ENCODE data around the gene ABCC1. TPM values are rescaled to one million over a fixed set of nuclear protein-coding genes. Genes with fewer than 3 reads are reported as not detected.

ABCC1 gene
- total and polyA plus RNA-seq, 3 experiments from 2014 or later, result 9.9 to 64.8 (median 64.6) TPM

DNA sequence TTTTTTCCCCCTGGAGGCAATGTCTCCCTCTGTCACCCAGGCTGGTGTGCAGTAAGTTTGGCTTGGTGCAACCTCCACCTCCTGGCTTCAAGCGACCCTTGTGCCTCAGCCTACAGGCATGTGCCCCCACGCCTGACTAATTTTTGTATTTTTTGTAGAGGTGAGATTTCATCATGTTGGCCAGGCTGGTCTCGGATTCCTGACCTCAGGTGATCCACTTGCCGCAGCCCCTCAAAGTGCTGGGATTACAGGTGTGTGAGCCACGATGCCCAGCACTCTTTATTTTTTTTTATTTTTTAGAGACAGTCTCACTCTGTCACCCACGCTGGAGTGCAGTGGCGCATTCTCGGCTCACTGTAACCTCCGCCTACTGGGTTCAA is 160.7 kb downstream of the ABCC1 start:
- no peak for DNase-seq
- Mint-ChIP-seq H3K36me3 (peaks cover 20 to 91% (median 20%) of the 10 kb centered on the region in 3 donors), H3K4me1 (no peaks in the 10 kb centered on the region), H3K27ac (no peak overlapping the region), H3K4me3 (no peak overlapping the region), H3K9me3 (no peaks in the 10 kb centered on the region), H3K27me3 (no peaks in the 10 kb centered on the region)
- Histone ChIP-seq H3K36me3 (ENCODE audit: insufficient read depth, low read length) (peaks cover 44% of the 10 kb centered on the region), H3K27me3 (ENCODE audit: insufficient read depth, low read length, poor library complexity, severe bottlenecking) (no peaks in the 10 kb centered on the region), H3K9me3 (ENCODE audit: low read length) (no peaks in the 10 kb centered on the region), H3K27ac (ENCODE audit: low read depth, low read length) (no peak overlapping the region), H3K4me3 (ENCODE audit: low read length) (no peak overlapping the region), H3K4me1 (ENCODE audit: insufficient read depth, low read length) (no peaks in the 10 kb centered on the region)
- CTCF ChIA-PET, result no interaction called here
- POLR2A ChIA-PET, result no interaction called here

DNA sequence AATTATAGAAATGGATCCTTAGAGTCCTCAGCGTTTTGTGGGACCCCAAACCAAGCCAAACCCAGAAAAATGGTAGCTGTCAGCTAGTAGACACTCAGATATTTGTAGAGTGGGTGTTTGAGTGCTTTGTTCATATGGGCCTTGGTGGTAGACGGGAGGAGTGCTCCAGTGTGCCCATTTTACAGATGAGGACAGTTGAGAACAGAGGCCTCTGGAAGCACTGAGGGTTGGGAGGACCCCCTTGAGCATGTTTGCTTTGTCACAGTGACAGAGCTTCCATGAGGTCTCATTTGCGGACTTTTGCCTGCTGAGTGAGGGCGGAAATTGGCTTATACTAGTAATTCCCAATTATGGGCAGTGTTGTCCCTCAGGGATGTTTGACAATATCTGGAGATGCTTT is 162.2 kb downstream of the ABCC1 start:
- H3K36me3 ChIP-seq (ENCODE audit: insufficient read depth, low read length), result peaks cover 42% of the 10 kb centered on the region

DNA sequence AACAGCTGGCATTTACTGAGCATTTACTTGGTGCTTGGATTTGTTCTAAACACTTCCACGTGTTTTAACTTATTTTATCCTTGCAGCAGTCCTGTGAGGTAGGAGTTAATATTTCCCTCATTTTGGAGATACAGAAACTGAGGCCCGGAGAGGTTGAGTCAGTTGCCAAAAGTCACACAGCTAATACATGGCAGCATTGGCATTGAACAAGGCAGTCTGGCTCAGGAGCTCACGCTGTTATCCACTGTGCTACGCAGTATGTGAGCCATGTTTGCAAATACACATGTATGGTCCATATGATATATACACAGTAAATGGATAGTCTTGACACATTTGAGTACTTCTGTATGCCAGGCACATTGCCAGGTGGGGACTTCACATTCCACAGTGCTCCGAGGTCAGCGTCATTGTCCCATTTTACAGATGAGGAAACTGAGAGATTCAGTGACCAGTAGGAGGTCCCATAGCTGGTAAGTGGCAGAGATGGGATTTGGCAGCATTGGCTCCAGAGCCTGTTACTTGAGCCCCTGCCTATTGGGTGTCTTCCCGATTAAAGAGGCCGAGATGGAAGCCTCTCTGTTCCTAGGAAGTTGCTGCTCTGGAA is 163.1 kb downstream of the ABCC1 start:
- Mint-ChIP-seq H3K36me3 (peaks cover 29 to 94% (median 32%) of the 10 kb centered on the region in 3 donors), H3K4me3 (no peak overlapping the region), H3K9me3 (peaks cover 0 to 4% (median 3%) of the 10 kb centered on the region in 5 donors)

More for the DNA sequence above, 162.2 kb downstream of the ABCC1 start:
- Histone ChIP-seq H3K9me3 (ENCODE audit: low read length) (no peaks in the 10 kb centered on the region), H3K27me3 (ENCODE audit: insufficient read depth, low read length, poor library complexity, severe bottlenecking) (no peaks in the 10 kb centered on the region), H3K4me1 (ENCODE audit: insufficient read depth, low read length) (no peaks in the 10 kb centered on the region), H3K27ac (ENCODE audit: low read depth, low read length) (no peak overlapping the region), H3K4me3 (ENCODE audit: low read length) (no peak overlapping the region)
- Mint-ChIP-seq H3K36me3 (peaks cover 23 to 92% (median 25%) of the 10 kb centered on the region in 3 donors), H3K4me3 (peak overlapping the region in 1 of 7 donors; percentile 65), H3K4me1 (no peaks in the 10 kb centered on the region), H3K9me3 (no peaks in the 10 kb centered on the region), H3K27me3 (no peaks in the 10 kb centered on the region), H3K27ac (no peak overlapping the region)
- no peak for DNase-seq
- ChIA-PET CTCF (no interaction called here), POLR2A (no interaction called here)

GRCh38 chr16:16113076-16113475 is 163.7 kb downstream of the ABCC1 start:
- Histone ChIP-seq H3K27me3 (ENCODE audit: insufficient read depth, low read length, poor library complexity, severe bottlenecking) (no peaks in the 10 kb centered on the region), H3K4me3 (ENCODE audit: low read length) (no peak overlapping the region), H3K4me1 (ENCODE audit: insufficient read depth, low read length) (no peaks in the 10 kb centered on the region), H3K27ac (ENCODE audit: low read depth, low read length) (no peak overlapping the region), H3K36me3 (ENCODE audit: insufficient read depth, low read length) (peaks cover 52% of the 10 kb centered on the region), H3K9me3 (ENCODE audit: low read length) (peaks cover 14% of the 10 kb centered on the region)
- H3K9me3 Mint-ChIP-seq, result peaks cover 0 to 8% (median 8%) of the 10 kb centered on the region in 5 donors
- ChIA-PET CTCF (no interaction called here), POLR2A (no interaction called here)
- no peak overlapping the region for H3K4me3 Mint-ChIP-seq
- no peak overlapping the region for H3K27ac Mint-ChIP-seq
- peaks cover 31 to 94% (median 34%) of the 10 kb centered on the region in 3 donors for H3K36me3 Mint-ChIP-seq
- DNase-seq, result no peak
- H3K4me1 Mint-ChIP-seq, result no peaks in the 10 kb centered on the region
- H3K27me3 Mint-ChIP-seq, result no peaks in the 10 kb centered on the region

More for the DNA sequence above, 163.1 kb downstream of the ABCC1 start:
- Histone ChIP-seq H3K27ac (ENCODE audit: low read depth, low read length) (no peak overlapping the region), H3K9me3 (ENCODE audit: low read length) (peaks cover 9% of the 10 kb centered on the region), H3K4me1 (ENCODE audit: insufficient read depth, low read length) (no peaks in the 10 kb centered on the region), H3K27me3 (ENCODE audit: insufficient read depth, low read length, poor library complexity, severe bottlenecking) (no peaks in the 10 kb centered on the region), H3K4me3 (ENCODE audit: low read length) (no peak overlapping the region), H3K36me3 (ENCODE audit: insufficient read depth, low read length) (peaks cover 47% of the 10 kb centered on the region)
- ChIA-PET CTCF (no interaction called here), POLR2A (no interaction called here)
- H3K27me3 Mint-ChIP-seq, result no peaks in the 10 kb centered on the region
- no peaks in the 10 kb centered on the region for H3K4me1 Mint-ChIP-seq
- no peak for DNase-seq
- peak overlapping the region in 1 of 8 donors; percentile 61 for H3K27ac Mint-ChIP-seq

GRCh38 chr16:16116841-16117240 is 167.4 kb downstream of the ABCC1 start:
- H3K9me3 ChIP-seq (ENCODE audit: low read length), result peaks cover 19% of the 10 kb centered on the region
- peaks cover 61% of the 10 kb centered on the region for H3K36me3 ChIP-seq (ENCODE audit: insufficient read depth, low read length)
- no peak for DNase-seq
- H3K27ac ChIP-seq (ENCODE audit: low read depth, low read length), result no peak overlapping the region
- Mint-ChIP-seq H3K9me3 (peaks cover 0 to 14% (median 12%) of the 10 kb centered on the region in 5 donors), H3K27me3 (no peaks in the 10 kb centered on the region), H3K4me3 (no peak overlapping the region), H3K36me3 (peaks cover 38 to 96% (median 53%) of the 10 kb centered on the region in 3 donors), H3K4me1 (no peaks in the 10 kb centered on the region), H3K27ac (no peak overlapping the region)
- no peak overlapping the region for H3K4me3 ChIP-seq (ENCODE audit: low read length)
- no peaks in the 10 kb centered on the region for H3K27me3 ChIP-seq (ENCODE audit: insufficient read depth, low read length, poor library complexity, severe bottlenecking)
- POLR2A ChIA-PET, result no interaction called here
- CTCF ChIA-PET, result no interaction called here
- H3K4me1 ChIP-seq (ENCODE audit: insufficient read depth, low read length), result no peaks in the 10 kb centered on the region

- no peaks in the 10 kb centered on the region for H3K27me3 ChIP-seq (ENCODE audit: insufficient read depth, low read length, poor library complexity, severe bottlenecking)
- peaks cover 0 to 14% (median 12%) of the 10 kb centered on the region in 5 donors for H3K9me3 Mint-ChIP-seq
- no peak for DNase-seq
- H3K27ac Mint-ChIP-seq, result peak overlapping the region in 1 of 8 donors; percentile 39
- ChIA-PET CTCF (interaction anchor here (0.7 kb wide), 1 partner anchor 9 kb away, joined by 3 read pairs; no protein-coding TSS in a partner anchor), POLR2A (no interaction called here)
- peaks cover 19% of the 10 kb centered on the region for H3K9me3 ChIP-seq (ENCODE audit: low read length)
- H3K27me3 Mint-ChIP-seq, result no peaks in the 10 kb centered on the region
- H3K4me3 Mint-ChIP-seq, result no peak overlapping the region
- H3K36me3 Mint-ChIP-seq, result peaks cover 36 to 97% (median 56%) of the 10 kb centered on the region in 3 donors
- peaks cover 58% of the 10 kb centered on the region for H3K36me3 ChIP-seq (ENCODE audit: insufficient read depth, low read length)
- no peak overlapping the region for H3K4me3 ChIP-seq (ENCODE audit: low read length)
- no peak overlapping the region for H3K27ac ChIP-seq (ENCODE audit: low read depth, low read length)
- H3K4me1 ChIP-seq (ENCODE audit: insufficient read depth, low read length), result no peaks in the 10 kb centered on the region
- no peaks in the 10 kb centered on the region for H3K4me1 Mint-ChIP-seq
These were observed 168.9 kb downstream of the ABCC1 start for GRCh38 chr16:16118337-16118736.

- H3K36me3 Mint-ChIP-seq, result peaks cover 40 to 97% (median 67%) of the 10 kb centered on the region in 3 donors
These were observed 170.6 kb downstream of the ABCC1 start for GRCh38 chr16:16120044-16120381.

GRCh38 chr16:16120382-16121184 is 171.2 kb downstream of the ABCC1 start:
- Mint-ChIP-seq H3K4me3 (peak overlapping the region in 2 of 7 donors; percentile 8 to 33), H3K27me3 (no peaks in the 10 kb centered on the region), H3K36me3 (peaks cover 41 to 95% (median 67%) of the 10 kb centered on the region in 3 donors), H3K4me1 (no peaks in the 10 kb centered on the region), H3K9me3 (peaks cover 6 to 24% (median 20%) of the 10 kb centered on the region in 5 donors), H3K27ac (peak overlapping the region in 5 of 8 donors; percentile 24 to 96 (median 75))
- Histone ChIP-seq H3K4me3 (ENCODE audit: low read length) (no peak overlapping the region), H3K27me3 (ENCODE audit: insufficient read depth, low read length, poor library complexity, severe bottlenecking) (no peaks in the 10 kb centered on the region), H3K4me1 (ENCODE audit: insufficient read depth, low read length) (no peaks in the 10 kb centered on the region), H3K36me3 (ENCODE audit: insufficient read depth, low read length) (peaks cover 59% of the 10 kb centered on the region), H3K27ac (ENCODE audit: low read depth, low read length) (no peak overlapping the region), H3K9me3 (ENCODE audit: low read length) (peaks cover 19% of the 10 kb centered on the region)
- POLR2A ChIA-PET, result no interaction called here
- no peak for DNase-seq
- CTCF ChIA-PET, result no interaction called here

More at GRCh38 chr16:16120044-16120381, 170.6 kb downstream of the ABCC1 start:
- Histone ChIP-seq H3K4me1 (ENCODE audit: insufficient read depth, low read length) (no peaks in the 10 kb centered on the region), H3K4me3 (ENCODE audit: low read length) (no peak overlapping the region), H3K27me3 (ENCODE audit: insufficient read depth, low read length, poor library complexity, severe bottlenecking) (no peaks in the 10 kb centered on the region), H3K27ac (ENCODE audit: low read depth, low read length) (no peak overlapping the region), H3K9me3 (ENCODE audit: low read length) (peaks cover 19% of the 10 kb centered on the region), H3K36me3 (ENCODE audit: insufficient read depth, low read length) (peaks cover 59% of the 10 kb centered on the region)
- Mint-ChIP-seq H3K27ac (peak overlapping the region in 4 of 8 donors; percentile 24 to 96 (median 67)), H3K4me1 (no peaks in the 10 kb centered on the region), H3K9me3 (peaks cover 6 to 23% (median 20%) of the 10 kb centered on the region in 5 donors), H3K27me3 (no peaks in the 10 kb centered on the region), H3K4me3 (peak overlapping the region in 1 of 7 donors; percentile 26)
- no peak for DNase-seq
- POLR2A ChIA-PET, result no interaction called here
- CTCF ChIA-PET, result no interaction called here

Data from CD8-positive, alpha-beta memory T cell (primary cell).